ENCODE measurements around the gene FHIT. TPM values are rescaled to one million over a fixed set of nuclear protein-coding genes. Genes with fewer than 3 reads are reported as not detected.

FHIT gene
- total RNA-seq, 1 donor from 2014 or later = 29.9 TPM

DNA sequence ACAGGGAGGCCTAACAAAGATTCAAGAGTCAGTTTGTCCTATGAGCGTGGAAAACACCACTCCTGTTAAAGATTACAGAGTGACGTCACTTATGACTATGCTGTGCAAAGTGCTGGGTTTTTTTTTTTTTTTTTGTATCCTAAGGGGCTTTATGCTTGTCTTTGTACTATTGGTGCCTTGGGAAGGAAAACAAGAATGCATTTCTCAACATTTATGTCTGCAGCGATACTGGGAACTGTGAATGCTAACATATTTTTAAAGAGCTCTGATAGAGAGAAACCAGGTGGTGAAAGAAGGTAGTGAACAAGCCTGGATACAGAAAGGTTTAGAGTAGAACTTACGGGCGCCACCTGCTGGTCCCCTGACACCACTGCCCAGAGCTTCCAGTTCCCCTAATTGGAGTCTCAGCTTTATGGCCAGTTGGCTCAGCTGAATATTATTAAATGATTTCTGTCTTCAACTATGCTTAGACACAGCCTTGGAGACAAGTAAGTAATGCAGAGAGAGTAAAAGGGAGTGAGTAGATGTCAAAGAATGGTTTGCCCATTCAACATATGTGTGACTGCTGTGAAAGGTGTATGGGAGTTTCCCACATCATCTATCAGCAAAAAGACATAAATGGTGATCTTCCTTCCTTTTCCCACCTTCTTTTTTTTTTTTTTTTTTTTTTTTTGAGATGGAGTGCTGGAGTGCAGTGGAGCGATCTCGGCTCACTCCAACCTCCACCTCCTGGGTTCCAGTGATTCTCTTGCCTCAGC lies 1393.5 kb downstream of the FHIT start:
- no peak overlapping the region for H3K4me3 Mint-ChIP-seq (ENCODE audit: low read depth)

DNA sequence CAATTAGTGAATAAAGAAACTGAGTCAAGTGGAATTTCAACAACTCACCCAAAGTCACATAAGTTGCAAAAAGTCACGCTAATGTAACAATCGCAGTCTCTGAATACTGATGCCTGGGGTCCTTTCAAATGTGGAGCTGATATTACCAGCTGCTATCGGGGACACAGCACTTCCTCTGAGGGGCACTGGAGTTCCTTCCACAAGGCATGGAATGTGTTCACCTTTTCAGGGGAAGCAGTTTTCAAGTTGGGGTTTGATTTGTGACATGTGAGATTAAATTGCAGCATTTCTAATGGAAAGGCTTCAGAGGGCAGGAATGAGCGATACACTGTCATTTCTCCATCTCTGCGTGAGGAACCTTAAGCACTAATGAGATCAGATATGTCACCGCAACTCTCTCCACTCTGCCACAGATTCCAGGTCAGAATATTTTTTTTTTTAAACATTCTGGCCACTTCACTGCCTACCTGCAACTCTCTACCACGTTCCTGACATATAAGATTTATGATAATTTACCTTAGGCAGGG lies 1394.3 kb downstream of the FHIT start:
- Mint-ChIP-seq H3K27me3 (ENCODE audit: low read depth) (no peaks in the 10 kb centered on the region), H3K9me3 (peaks cover 2% of the 10 kb centered on the region), H3K4me1 (ENCODE audit: low read depth) (peaks cover 4% of the 10 kb centered on the region), H3K27ac (no peak overlapping the region), H3K4me3 (ENCODE audit: low read depth) (no peak overlapping the region), H3K36me3 (ENCODE audit: low read depth) (peaks cover 26% of the 10 kb centered on the region)
- DNase-seq (ENCODE audit: low spot score) = no peak
- intact Hi-C loops (cut with micrococcal nuclease) = loop anchor here (1.0 to 5.0 kb wide), 5 partner anchors 47 to 645 kb away; no protein-coding TSS in a partner anchor

More for the DNA sequence above, 1393.5 kb downstream of the FHIT start:
- no peak overlapping the region for H3K27ac Mint-ChIP-seq
- DNase-seq (ENCODE audit: low spot score) = peak; percentile 51
- intact Hi-C loops (cut with micrococcal nuclease) = loop anchor here (1.0 to 5.0 kb wide), 5 partner anchors 47 to 645 kb away; no protein-coding TSS in a partner anchor
- H3K36me3 Mint-ChIP-seq (ENCODE audit: low read depth) = peaks cover 28% of the 10 kb centered on the region
- H3K9me3 Mint-ChIP-seq = peaks cover 10% of the 10 kb centered on the region
- H3K4me1 Mint-ChIP-seq (ENCODE audit: low read depth) = peaks cover 4% of the 10 kb centered on the region
- H3K27me3 Mint-ChIP-seq (ENCODE audit: low read depth) = no peaks in the 10 kb centered on the region

DNA sequence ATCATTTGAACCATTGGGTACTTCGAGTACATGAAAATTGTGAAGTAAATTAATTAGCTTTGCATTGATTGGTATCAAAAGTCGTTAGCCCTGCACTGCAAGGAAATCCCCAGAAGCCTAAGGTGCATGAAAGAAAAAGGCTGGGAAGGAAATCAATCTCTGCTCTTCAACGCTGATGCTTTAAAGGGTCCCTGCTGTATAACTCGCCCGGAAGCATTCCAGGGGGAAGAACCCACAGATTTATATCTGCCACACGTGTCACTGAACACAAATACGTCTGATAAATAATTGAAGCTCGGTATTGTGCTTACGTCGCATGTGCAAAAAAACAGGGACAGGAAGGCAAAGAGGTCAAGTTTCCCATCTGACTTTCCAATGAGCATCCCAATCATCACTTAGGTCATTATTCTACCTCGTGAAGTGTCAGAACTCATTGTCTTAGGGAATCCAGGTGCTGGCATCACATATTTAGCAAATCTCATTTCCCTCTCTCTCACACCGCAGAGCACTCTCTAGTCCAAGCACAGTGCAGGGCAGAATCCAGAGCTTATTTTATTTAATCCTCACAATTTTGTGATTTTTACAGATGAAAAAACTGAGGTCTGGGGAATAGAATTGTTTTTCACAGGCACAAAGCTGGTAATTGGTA lies 1397.1 kb downstream of the FHIT start:
- H3K9me3 Mint-ChIP-seq = no peaks in the 10 kb centered on the region
- DNase-seq (ENCODE audit: low spot score) = no peak

DNA sequence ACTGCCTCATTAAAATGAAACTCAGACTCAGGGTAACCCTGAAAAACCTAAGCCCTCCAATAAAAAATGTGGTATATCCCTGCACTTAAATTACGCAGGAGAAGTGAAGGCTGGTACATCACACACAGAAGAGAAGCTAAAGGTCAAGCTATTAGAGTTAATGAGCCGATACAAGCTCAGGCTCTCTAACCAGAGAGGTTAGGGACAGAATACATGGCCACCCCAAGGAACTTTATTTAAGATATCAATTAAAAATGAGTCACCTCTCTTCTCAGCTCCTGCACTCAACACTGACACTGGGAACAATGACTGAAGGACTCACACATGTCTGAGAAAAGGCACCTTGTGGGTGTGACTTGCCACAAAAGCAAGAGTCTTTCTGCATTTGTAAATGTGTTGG lies 1400.8 kb downstream of the FHIT start:
- Mint-ChIP-seq H3K27ac (no peak overlapping the region), H3K36me3 (ENCODE audit: low read depth) (peaks cover 32% of the 10 kb centered on the region), H3K9me3 (peaks cover 17% of the 10 kb centered on the region), H3K27me3 (ENCODE audit: low read depth) (no peaks in the 10 kb centered on the region), H3K4me1 (ENCODE audit: low read depth) (peaks cover 4% of the 10 kb centered on the region), H3K4me3 (ENCODE audit: low read depth) (no peak overlapping the region)
- intact Hi-C loops (cut with micrococcal nuclease) = no loop called here
- DNase-seq (ENCODE audit: low spot score) = no peak

More for the DNA sequence above, 1397.1 kb downstream of the FHIT start:
- H3K4me1 Mint-ChIP-seq (ENCODE audit: low read depth) = peaks cover 4% of the 10 kb centered on the region
- no peak overlapping the region for H3K4me3 Mint-ChIP-seq (ENCODE audit: low read depth)
- H3K36me3 Mint-ChIP-seq (ENCODE audit: low read depth) = peaks cover 20% of the 10 kb centered on the region
- intact Hi-C loops (cut with micrococcal nuclease) = no loop called here
- no peaks in the 10 kb centered on the region for H3K27me3 Mint-ChIP-seq (ENCODE audit: low read depth)
- no peak overlapping the region for H3K27ac Mint-ChIP-seq

DNA sequence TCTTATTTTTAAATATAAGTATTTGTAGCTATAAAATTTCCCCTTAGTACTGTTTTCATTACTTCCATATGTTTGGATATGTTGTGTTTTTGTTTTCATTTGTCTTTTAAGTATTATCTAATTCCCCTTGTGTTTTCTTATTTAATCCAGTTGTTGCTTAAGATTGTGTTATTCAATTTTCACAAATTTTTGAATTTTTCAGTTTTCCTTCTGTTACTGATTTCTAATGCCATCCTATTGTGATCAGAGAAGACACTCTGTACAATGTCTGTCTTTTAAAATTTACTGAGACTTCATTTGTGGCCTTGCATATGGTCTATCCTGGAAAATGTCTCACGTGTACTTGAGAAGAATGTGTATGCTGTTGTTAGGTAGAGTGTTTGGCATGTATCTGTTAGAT lies 1405.9 kb downstream of the FHIT start:
- intact Hi-C loops (cut with micrococcal nuclease) = no loop called here
- no peak for DNase-seq (ENCODE audit: low spot score)
- Mint-ChIP-seq H3K36me3 (ENCODE audit: low read depth) (peaks cover 28% of the 10 kb centered on the region), H3K9me3 (peaks cover 17% of the 10 kb centered on the region), H3K4me3 (ENCODE audit: low read depth) (no peak overlapping the region), H3K4me1 (ENCODE audit: low read depth) (peaks cover 13% of the 10 kb centered on the region), H3K27me3 (ENCODE audit: low read depth) (no peaks in the 10 kb centered on the region), H3K27ac (no peak overlapping the region)

DNA sequence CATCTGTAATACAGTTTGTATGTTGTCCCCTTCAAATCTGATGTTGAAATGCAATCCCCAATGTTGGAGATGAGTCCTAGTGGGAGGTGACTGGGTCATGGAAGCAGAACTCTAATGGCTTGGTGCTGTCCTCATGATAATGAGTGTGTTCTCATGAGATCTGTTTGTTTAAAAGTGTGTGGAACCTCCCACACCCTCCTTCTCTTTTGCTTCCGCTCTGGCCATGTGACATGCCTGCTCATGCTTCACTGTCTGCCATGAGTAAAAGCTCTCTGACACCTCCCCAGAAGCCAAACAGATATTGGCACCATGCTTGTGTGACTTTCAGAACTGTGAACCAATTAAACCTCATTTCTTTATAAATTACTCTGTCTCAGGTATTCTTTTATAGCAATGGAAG lies 1407.4 kb downstream of the FHIT start:
- intact Hi-C loops (cut with micrococcal nuclease) = loop anchor here (5.0 kb wide), 1 partner anchor 62 kb away; no protein-coding TSS in a partner anchor

DNA sequence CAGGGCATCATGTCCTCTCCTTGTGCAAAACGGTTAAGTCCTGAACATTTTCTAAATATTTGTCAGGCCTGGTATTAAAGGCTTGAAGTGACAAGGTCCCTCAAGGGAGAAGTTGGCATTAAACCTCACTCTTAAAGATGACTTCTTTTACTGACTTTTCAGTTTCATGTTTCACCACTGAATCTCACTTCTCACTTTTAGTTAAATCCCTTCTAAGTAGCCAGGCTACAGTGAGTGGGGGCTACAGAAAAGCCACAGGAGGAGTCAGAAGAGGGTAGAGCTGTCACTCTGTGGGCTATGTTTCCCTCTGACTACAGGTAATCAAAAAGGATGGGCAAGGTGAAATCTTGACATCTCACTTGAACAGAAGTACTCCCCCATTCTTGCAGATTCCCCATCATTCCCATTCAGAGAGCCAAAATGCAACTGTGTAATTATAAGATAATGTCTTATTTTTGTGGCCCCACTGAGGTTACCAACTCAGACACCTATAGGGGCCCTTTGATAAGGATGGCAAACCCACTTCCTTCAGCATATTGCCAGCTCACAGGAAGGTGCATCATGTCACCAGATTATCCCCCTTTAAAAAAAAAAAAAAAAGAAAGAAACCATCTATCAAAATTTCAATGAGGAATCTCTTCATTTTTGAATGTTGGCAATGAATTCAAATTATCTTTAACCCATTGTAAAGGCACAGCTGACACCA lies 1411.3 kb downstream of the FHIT start:
- Mint-ChIP-seq H3K27me3 (ENCODE audit: low read depth) (no peaks in the 10 kb centered on the region), H3K27ac (peak overlapping the region; percentile 5), H3K36me3 (ENCODE audit: low read depth) (peaks cover 33% of the 10 kb centered on the region), H3K9me3 (peaks cover 6% of the 10 kb centered on the region), H3K4me1 (ENCODE audit: low read depth) (peaks cover 18% of the 10 kb centered on the region), H3K4me3 (ENCODE audit: low read depth) (no peak overlapping the region)
- no peak for DNase-seq (ENCODE audit: low spot score)
- intact Hi-C loops (cut with micrococcal nuclease) = loop anchor here (5.0 kb wide), 1 partner anchor 58 kb away; no protein-coding TSS in a partner anchor

More for the DNA sequence above, 1407.4 kb downstream of the FHIT start:
- Mint-ChIP-seq H3K27me3 (ENCODE audit: low read depth) (no peaks in the 10 kb centered on the region), H3K4me1 (ENCODE audit: low read depth) (peaks cover 25% of the 10 kb centered on the region), H3K9me3 (peaks cover 16% of the 10 kb centered on the region), H3K4me3 (ENCODE audit: low read depth) (no peak overlapping the region), H3K36me3 (ENCODE audit: low read depth) (peaks cover 33% of the 10 kb centered on the region), H3K27ac (no peak overlapping the region)
- no peak for DNase-seq (ENCODE audit: low spot score)

DNA sequence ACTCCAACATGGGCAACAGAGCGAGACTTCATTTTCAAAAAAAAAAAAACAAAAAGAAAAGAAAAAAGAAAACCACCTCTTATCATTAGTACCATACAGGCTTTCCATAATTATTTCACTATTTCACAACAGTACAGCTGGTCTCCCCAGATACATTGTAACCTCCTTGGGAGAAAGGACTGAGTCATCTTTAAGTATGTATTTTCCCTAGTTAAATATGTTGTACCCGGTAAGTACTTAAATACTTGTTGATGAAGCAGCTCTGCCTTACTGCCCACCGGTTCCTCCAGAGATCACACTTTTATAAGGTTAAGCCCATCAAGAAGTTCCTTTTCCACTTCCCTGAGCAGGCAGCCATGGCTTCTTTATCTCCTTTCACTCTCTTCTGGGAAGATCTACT lies 1412.0 kb downstream of the FHIT start:
- H3K27ac Mint-ChIP-seq = peak overlapping the region; percentile 5
- intact Hi-C loops (cut with micrococcal nuclease) = no loop called here

DNA sequence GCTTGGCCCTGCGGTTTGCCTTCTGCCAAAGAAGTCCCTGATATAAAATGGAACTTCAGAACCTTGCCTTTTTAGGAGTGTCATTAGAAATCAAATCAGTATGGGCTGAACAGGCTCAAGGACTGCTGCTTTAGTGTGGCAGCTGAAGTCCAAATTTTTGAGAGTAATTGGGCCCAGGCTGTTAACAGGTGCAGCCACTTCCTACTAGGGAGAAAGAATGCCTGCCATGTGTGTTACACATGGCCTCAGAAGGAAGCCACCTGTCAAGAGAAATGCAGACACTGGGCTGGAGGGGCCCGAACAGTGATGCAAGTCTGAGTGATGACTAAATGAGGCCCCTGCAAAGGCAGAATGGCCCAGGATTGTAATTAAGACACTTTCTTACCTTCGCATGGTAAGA lies 1414.7 kb downstream of the FHIT start:
- Mint-ChIP-seq H3K27me3 (ENCODE audit: low read depth) (no peaks in the 10 kb centered on the region), H3K36me3 (ENCODE audit: low read depth) (peaks cover 34% of the 10 kb centered on the region), H3K4me3 (ENCODE audit: low read depth) (no peak overlapping the region), H3K27ac (no peak overlapping the region), H3K4me1 (ENCODE audit: low read depth) (peaks cover 18% of the 10 kb centered on the region), H3K9me3 (peaks cover 13% of the 10 kb centered on the region)
- intact Hi-C loops (cut with micrococcal nuclease) = no loop called here
- DNase-seq (ENCODE audit: low spot score) = no peak

More for the DNA sequence above, 1412.0 kb downstream of the FHIT start:
- no peak overlapping the region for H3K4me3 Mint-ChIP-seq (ENCODE audit: low read depth)
- DNase-seq (ENCODE audit: low spot score) = no peak
- H3K4me1 Mint-ChIP-seq (ENCODE audit: low read depth) = peaks cover 18% of the 10 kb centered on the region
- H3K9me3 Mint-ChIP-seq = peaks cover 6% of the 10 kb centered on the region
- peaks cover 32% of the 10 kb centered on the region for H3K36me3 Mint-ChIP-seq (ENCODE audit: low read depth)
- H3K27me3 Mint-ChIP-seq (ENCODE audit: low read depth) = no peaks in the 10 kb centered on the region

DNA sequence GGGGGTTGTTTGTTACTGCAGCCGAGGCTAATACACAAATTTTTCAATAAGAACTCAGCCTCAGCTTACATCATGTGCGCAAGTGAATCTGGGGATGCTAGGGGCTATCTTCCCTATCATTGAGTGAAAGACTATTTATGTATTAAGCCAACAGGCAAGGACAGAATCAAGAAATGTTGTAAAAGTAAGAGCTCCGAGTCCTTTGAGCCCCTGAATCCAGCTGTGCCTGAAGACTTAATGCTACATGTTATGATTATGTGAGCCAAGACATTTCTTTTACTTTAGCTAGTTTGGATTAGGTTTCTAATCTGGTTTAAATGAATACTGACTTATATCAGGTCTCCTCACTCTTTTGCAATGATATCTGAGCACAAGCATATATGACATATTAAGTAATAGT lies 1418.5 kb downstream of the FHIT start:
- H3K4me3 Mint-ChIP-seq (ENCODE audit: low read depth) = no peak overlapping the region
- H3K36me3 Mint-ChIP-seq (ENCODE audit: low read depth) = peaks cover 25% of the 10 kb centered on the region
- intact Hi-C loops (cut with micrococcal nuclease) = no loop called here
- no peaks in the 10 kb centered on the region for H3K27me3 Mint-ChIP-seq (ENCODE audit: low read depth)
- H3K27ac Mint-ChIP-seq = no peak overlapping the region
- H3K4me1 Mint-ChIP-seq (ENCODE audit: low read depth) = peaks cover 2% of the 10 kb centered on the region
- H3K9me3 Mint-ChIP-seq = peaks cover 13% of the 10 kb centered on the region
- DNase-seq (ENCODE audit: low spot score) = no peak

DNA sequence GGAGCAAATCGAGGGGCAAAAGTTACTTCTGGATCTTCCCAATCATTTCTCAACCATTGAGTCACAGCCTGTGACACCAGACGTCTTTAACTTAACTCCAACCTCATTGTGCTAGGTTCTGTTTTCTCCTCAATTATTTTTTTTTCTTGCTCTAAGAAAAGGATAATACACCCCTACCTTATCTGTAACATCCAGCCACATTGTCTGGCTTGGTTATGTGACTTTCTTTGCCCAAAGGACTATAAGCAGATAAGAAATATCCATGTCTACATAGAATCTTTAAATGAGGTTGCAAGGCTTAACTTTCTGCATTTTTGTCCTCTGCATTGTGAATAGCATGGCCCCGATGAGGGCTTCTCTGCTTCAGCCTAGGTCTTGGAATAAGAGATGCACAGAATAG lies 1419.0 kb downstream of the FHIT start:
- Mint-ChIP-seq H3K27ac (no peak overlapping the region), H3K4me3 (ENCODE audit: low read depth) (no peak overlapping the region), H3K27me3 (ENCODE audit: low read depth) (no peaks in the 10 kb centered on the region), H3K9me3 (peaks cover 13% of the 10 kb centered on the region), H3K4me1 (ENCODE audit: low read depth) (peaks cover 2% of the 10 kb centered on the region), H3K36me3 (ENCODE audit: low read depth) (peaks cover 30% of the 10 kb centered on the region)
- DNase-seq (ENCODE audit: low spot score) = no peak
- intact Hi-C loops (cut with micrococcal nuclease) = no loop called here

DNA sequence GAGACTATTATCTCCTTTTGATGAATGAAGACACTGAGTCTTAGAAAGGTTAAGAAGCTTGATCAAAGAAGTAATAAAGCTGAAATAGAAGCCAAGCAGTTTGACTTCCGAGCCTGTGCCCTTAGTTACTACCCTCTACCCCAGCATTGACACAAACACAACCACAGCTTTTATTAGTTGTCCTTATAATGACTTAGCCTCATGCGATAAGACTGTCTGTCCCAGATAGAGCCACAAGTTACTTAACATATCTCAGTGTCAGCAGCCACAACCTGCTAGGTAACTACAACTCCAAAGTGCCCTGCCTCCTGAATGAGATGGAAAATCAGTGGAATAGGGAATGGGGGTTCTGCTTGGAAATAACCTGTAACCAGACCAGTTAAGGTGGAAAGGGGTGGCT lies 1419.9 kb downstream of the FHIT start:
- Mint-ChIP-seq H3K27ac (no peak overlapping the region), H3K9me3 (peaks cover 13% of the 10 kb centered on the region), H3K4me1 (ENCODE audit: low read depth) (peaks cover 2% of the 10 kb centered on the region), H3K4me3 (ENCODE audit: low read depth) (no peak overlapping the region), H3K27me3 (ENCODE audit: low read depth) (no peaks in the 10 kb centered on the region), H3K36me3 (ENCODE audit: low read depth) (peaks cover 30% of the 10 kb centered on the region)
- no peak for DNase-seq (ENCODE audit: low spot score)
- intact Hi-C loops (cut with micrococcal nuclease) = no loop called here
